GM23248 (cell line): ENCODE results near the gene PKNOX2. TPM values are rescaled to one million over a fixed set of nuclear protein-coding genes. Genes with fewer than 3 reads are reported as not detected.

Source experiments
- DNase-seq: peaks from one replicate; pipeline ENCODE4 v3.0.0-alpha.2; 2015
- H2AFZ ChIP-seq: fragments of 200-600 bp; sonication (generic); 2 replicates; pipeline ENCODE4 v1.6.1; 2016; ENCODE audit warnings: antibody characterized with exemption
- H3F3A ChIP-seq: fragments of 200-600 bp; sonication (generic); 2 replicates; pipeline ENCODE4 v1.6.1; 2016; ENCODE audit warnings: mild to moderate bottlenecking, antibody characterized with exemption, mixed run types; ENCODE audit not compliant: insufficient read depth
- H3K27ac ChIP-seq: fragments of 200-600 bp; sonication (generic); 2 replicates; pipeline ENCODE4 v1.5.1; 2016; ENCODE audit warnings: mild to moderate bottlenecking
- H3K27me3 ChIP-seq: fragments of 200-600 bp; sonication (generic); replicated peaks from 2 replicates; pipeline ENCODE4 v1.6.1; 2016; ENCODE audit warnings: mild to moderate bottlenecking; ENCODE audit not compliant: insufficient read depth
- H3K36me3 ChIP-seq: fragments of 200-600 bp; sonication (generic); 2 replicates; pipeline ENCODE4 v1.6.1; 2016; ENCODE audit warnings: low read depth, mild to moderate bottlenecking
- H3K4me1 ChIP-seq: fragments of 200-600 bp; sonication (generic); 2 replicates; pipeline ENCODE4 v1.6.1; 2016; ENCODE audit warnings: mild to moderate bottlenecking; ENCODE audit not compliant: insufficient read depth
- H3K4me2 ChIP-seq: fragments of 200-600 bp; sonication (generic); one replicate; pipeline ENCODE4 v1.6.1; 2016; ENCODE audit warnings: mild to moderate bottlenecking; ENCODE audit not compliant: unreplicated experiment
- H3K4me3 ChIP-seq: fragments of 200-600 bp; sonication (generic); 2 replicates; pipeline ENCODE4 v1.5.1; 2016; ENCODE audit warnings: mild to moderate bottlenecking
- H3K79me2 ChIP-seq: fragments of 200-600 bp; sonication (generic); 2 replicates; pipeline ENCODE4 v1.6.1; 2016; ENCODE audit warnings: mild to moderate bottlenecking; ENCODE audit not compliant: insufficient read depth
- H3K9ac ChIP-seq: fragments of 200-600 bp; sonication (generic); 2 replicates; pipeline ENCODE4 v1.6.1; 2016; ENCODE audit warnings: mild to moderate bottlenecking
- H3K9me2 ChIP-seq: fragments of 200-600 bp; sonication (generic); 2 replicates; pipeline ENCODE4 v1.6.1; 2016; ENCODE audit warnings: mixed run types, mild to moderate bottlenecking, moderate library complexity; ENCODE audit not compliant: insufficient read depth
- H3K9me3 ChIP-seq: fragments of 200-600 bp; sonication (generic); one replicate; pipeline ENCODE4 v1.6.1; 2017; ENCODE audit warnings: low read depth
- H4K20me1 ChIP-seq: fragments of 200-600 bp; sonication (generic); 2 replicates; pipeline ENCODE4 v1.6.0; 2016; ENCODE audit not compliant: insufficient read depth
- EZH2 ChIP-seq: fragments of 200-600 bp; sonication (generic); IDR thresholded peaks from 2 replicates; pipeline ENCODE4 v1.6.1; 2018; ENCODE audit warnings: antibody characterized with exemption, mild to moderate bottlenecking; ENCODE audit not compliant: insufficient read depth, poor library complexity, severe bottlenecking
- EZH2phosphoT487 ChIP-seq: fragments of 200-600 bp; sonication (generic); IDR thresholded peaks from 2 replicates; pipeline ENCODE4 v1.6.1; 2018; ENCODE audit warnings: antibody characterized with exemption, moderate library complexity, mild to moderate bottlenecking, low read depth; ENCODE audit not compliant: insufficient read depth
- WGBS, 2 experiments: methylation state at CpG; one replicate each; pipeline ENCODE4 v1.1.6; 2015 to 2017; ENCODE audit warnings: low lambda C conversion rate in 2 of 2, low coverage in 1 of 2; ENCODE audit errors: missing lambda C conversion rate in 2 of 2; 5-methylcytosine and 5-hydroxymethylcytosine counted together
- in situ Hi-C: fragments of 300-500 bp; cut with MboI; formaldehyde crosslinking; loops from 2 replicates; pipeline ENCODE4 v1.15.0; 2020
- polyA plus RNA-seq: library from polyadenylated mRNA; unstranded; fragments of >200 nt; fragmentation: Nextera tagmentation; extraction: Ambion mirVana; gene quantifications from 2 replicates; pipeline ENCODE4 v1.2.1, GENCODE V29; 2016
- total RNA-seq: library from RNA; depleted of rRNA; stranded (reverse); fragments of >200 nt; shearing (Covaris generic); gene quantifications from 2 replicates; pipeline ENCODE4 v1.2.3, GENCODE V29; 2014

Gene PKNOX2
- total and polyA plus RNA-seq, 2 experiments from 2014 or later, result 0.21 to 0.76 TPM

GRCh38 chr11:125435461-125436238 is 271.1 kb downstream of the PKNOX2 start:
- no peaks in the 10 kb centered on the region for H3K79me2 ChIP-seq
- H3K36me3 ChIP-seq, result no peaks in the 10 kb centered on the region
- no peaks in the 10 kb centered on the region for H3K9me2 ChIP-seq
- H3K9ac ChIP-seq, result no peak overlapping the region
- DNase-seq, result peak; percentile 22
- H3K4me2 ChIP-seq, result no peak overlapping the region
- no peaks in the 10 kb centered on the region for H3K27me3 ChIP-seq
- H3F3A ChIP-seq, result no peaks in the 10 kb centered on the region
- no peak overlapping the region for H3K27ac ChIP-seq
- no peaks in the 10 kb centered on the region for H3K4me1 ChIP-seq
- TF ChIP-seq EZH2phosphoT487 (no peak), EZH2 (no peak)
- no peak overlapping the region for H2AFZ ChIP-seq
- H3K9me3 ChIP-seq, result no peaks in the 10 kb centered on the region
- WGBS, 2 experiments, result 69 to 75% methylated on average over 9 of the region's 9 CpGs
- no peaks in the 10 kb centered on the region for H4K20me1 ChIP-seq
- no peak overlapping the region for H3K4me3 ChIP-seq
- in situ Hi-C loops, result no loop called here

GRCh38 chr11:125441648-125442410 is 277.3 kb downstream of the PKNOX2 start:
- H4K20me1 ChIP-seq, result no peaks in the 10 kb centered on the region
- no peak overlapping the region for H2AFZ ChIP-seq
- H3K4me3 ChIP-seq, result no peak overlapping the region
- TF ChIP-seq EZH2, result no peak
- TF ChIP-seq EZH2phosphoT487, result no peak
- no peaks in the 10 kb centered on the region for H3K27me3 ChIP-seq
- H3K9me2 ChIP-seq, result no peaks in the 10 kb centered on the region
- 75 to 76% methylated on average over 11 of the region's 11 CpGs for WGBS, 2 experiments
- in situ Hi-C loops, result no loop called here
- no peak overlapping the region for H3K9ac ChIP-seq
- H3K4me1 ChIP-seq, result no peaks in the 10 kb centered on the region
- no peaks in the 10 kb centered on the region for H3K79me2 ChIP-seq
- no peak for DNase-seq
- H3F3A ChIP-seq, result no peaks in the 10 kb centered on the region
- no peak overlapping the region for H3K4me2 ChIP-seq
- H3K27ac ChIP-seq, result no peak overlapping the region
- no peaks in the 10 kb centered on the region for H3K36me3 ChIP-seq
- no peaks in the 10 kb centered on the region for H3K9me3 ChIP-seq

GRCh38 chr11:125442946-125443345 is 278.4 kb downstream of the PKNOX2 start:
- TF ChIP-seq EZH2 (no peak), EZH2phosphoT487 (no peak)
- no peak for DNase-seq
- Histone ChIP-seq H3K9me3 (no peaks in the 10 kb centered on the region), H3K27me3 (no peaks in the 10 kb centered on the region), H3K79me2 (no peaks in the 10 kb centered on the region), H3K27ac (no peak overlapping the region), H3K4me1 (peaks cover 6% of the 10 kb centered on the region), H3K36me3 (no peaks in the 10 kb centered on the region), H3K9me2 (no peaks in the 10 kb centered on the region), H3K4me3 (no peak overlapping the region), H3F3A (peaks cover 7% of the 10 kb centered on the region), H2AFZ (no peak overlapping the region), H4K20me1 (no peaks in the 10 kb centered on the region), H3K4me2 (no peak overlapping the region), H3K9ac (no peak overlapping the region)
- in situ Hi-C loops, result no loop called here
- 93 to 97% methylated on average over 6 of the region's 6 CpGs for WGBS, 2 experiments

GRCh38 chr11:125443767-125444311 is 279.3 kb downstream of the PKNOX2 start:
- Histone ChIP-seq H3K9ac (no peak overlapping the region), H2AFZ (no peak overlapping the region), H3K27me3 (no peaks in the 10 kb centered on the region), H3K9me2 (no peaks in the 10 kb centered on the region), H4K20me1 (no peaks in the 10 kb centered on the region), H3K4me3 (no peak overlapping the region), H3F3A (peaks cover 9% of the 10 kb centered on the region), H3K27ac (no peak overlapping the region), H3K9me3 (no peaks in the 10 kb centered on the region), H3K4me1 (peaks cover 13% of the 10 kb centered on the region), H3K36me3 (no peaks in the 10 kb centered on the region), H3K4me2 (no peak overlapping the region), H3K79me2 (no peaks in the 10 kb centered on the region)
- no peak for TF ChIP-seq EZH2phosphoT487
- TF ChIP-seq EZH2, result no peak
- 79 to 80% methylated on average over 10 of the region's 10 CpGs for WGBS, 2 experiments
- in situ Hi-C loops, result no loop called here
- DNase-seq, result no peak
